Lower lobe of right lung (tissue), 2 donors: ENCODE measurements around the gene PIGBOS1. TPM values are rescaled to one million over a fixed set of nuclear protein-coding genes. Genes with fewer than 3 reads are reported as not detected.

Experiments used
- ATAC-seq, 2 donors: fragments of 200-7000 bp; cut with Tn5 transposase; one replicate each; pipeline ENCODE4 v1.9.1; 2020 to 2022; ENCODE audit warnings: mild to moderate bottlenecking in 2 of 2, moderate library complexity in 2 of 2
- DNase-seq: peaks from one replicate; pipeline ENCODE4 v3.0.0-alpha.2; 2020
- H3K27ac ChIP-seq: fragments of 200-600 bp; one replicate; pipeline ENCODE4 v1.8.0; 2022
- H3K27me3 ChIP-seq: fragments of 200-600 bp; one replicate; pipeline ENCODE4 v1.8.0; 2022; ENCODE audit warnings: low read depth
- H3K36me3 ChIP-seq: fragments of 200-600 bp; one replicate; pipeline ENCODE4 v1.8.0; 2022; ENCODE audit warnings: mild to moderate bottlenecking
- H3K4me1 ChIP-seq: fragments of 200-600 bp; one replicate; pipeline ENCODE4 v1.8.0; 2022
- H3K4me3 ChIP-seq: fragments of 200-600 bp; one replicate; pipeline ENCODE4 v1.8.0; 2022; ENCODE audit warnings: mild to moderate bottlenecking
- H3K9me3 ChIP-seq: fragments of 200-600 bp; one replicate; pipeline ENCODE4 v1.8.0; 2022
- intact Hi-C: fragments of 100-400 bp; cut with DNase I; formaldehyde crosslinking; loops from one replicate; pipeline ENCODE4 v1.11.0; 2022
- long read RNA-seq: library from polyadenylated mRNA; unstranded; transcript quantifications from one replicate; pipeline ENCODE4 v2.0.0, GENCODE V29; 2021
- total RNA-seq: library from RNA; stranded (reverse); fragmentation: NEBNext Ultra II Directional; extraction: Animal tissue kit (Norgen Biotek cat#: 25700); gene quantifications from one replicate; pipeline ENCODE4 v1.2.1, GENCODE V29; 2021
- TF ChIP-seq, protein P1 (sequence below): fragments of 200-600 bp; IDR thresholded peaks from one replicate; pipeline ENCODE4 v1.8.0; 2022; ENCODE audit warnings: antibody characterized with exemption, mild to moderate bottlenecking
- donor health status: DM: no; HTN: yes; CAD: no; lungs with severe emphysema.

Gene PIGBOS1, protein sequence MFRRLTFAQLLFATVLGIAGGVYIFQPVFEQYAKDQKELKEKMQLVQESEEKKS
- 13.8 TPM for total RNA-seq
- long read RNA-seq, partial matches to known transcripts: 0 of 6 reads
- long read RNA-seq, other reads (novel, unspliced or antisense): 0 of 6 reads

DNA sequence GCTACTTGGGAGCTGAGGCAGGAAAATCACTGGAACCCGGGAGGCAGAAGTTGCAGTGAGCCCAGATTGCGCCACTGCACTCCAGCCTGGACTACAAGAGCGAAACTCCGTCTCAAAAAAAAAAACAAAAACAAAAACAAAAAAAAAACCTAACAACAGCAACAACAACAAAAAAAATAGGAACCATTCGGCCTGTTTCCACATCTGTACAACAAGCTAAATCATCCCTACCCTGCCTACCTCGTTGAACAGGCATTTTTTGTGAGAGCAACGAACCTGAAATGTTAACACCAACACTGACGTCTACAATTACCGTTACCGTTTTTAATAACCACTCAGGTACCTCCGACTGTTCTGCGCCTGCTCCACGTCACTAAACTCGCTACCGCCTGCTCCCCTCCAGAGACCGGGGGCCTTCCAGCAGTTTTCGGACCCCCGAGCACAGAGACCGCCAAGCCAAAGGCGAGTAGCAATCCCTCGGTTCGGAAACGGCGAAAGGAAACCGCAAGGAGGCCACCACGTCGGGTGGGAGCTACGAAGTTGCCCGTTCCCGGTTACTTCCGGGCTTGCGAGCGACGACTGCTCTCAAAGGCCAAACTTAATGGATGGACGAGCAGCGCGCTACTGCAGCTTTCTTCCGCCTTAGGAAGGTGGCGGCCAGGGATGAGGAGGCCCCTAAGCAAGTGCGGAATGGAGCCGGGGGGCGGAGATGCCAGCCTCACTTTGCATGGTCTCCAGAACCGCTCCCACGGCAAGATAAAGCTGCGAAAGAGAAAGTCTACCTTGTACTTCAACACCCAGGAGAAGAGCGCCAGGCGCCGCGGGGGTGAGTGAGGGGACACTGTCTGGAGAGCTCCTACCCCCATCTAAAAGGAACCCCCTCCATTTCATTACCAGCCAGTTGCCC is at the start of gene PIGBOS1, which contains the start of gene PIGB:
Gene PIGBOS1, minus strand, starts transcription at position 536 of the 907 bp plus-strand sequence. CDS start 1,331 bp downstream, outside the sequence.
Gene PIGB, plus strand, starts transcription at position 635 of the 907 bp plus-strand sequence. Its CDS starts 29 bp downstream, at position 664.
- Histone ChIP-seq H3K27me3 (no peaks in the 10 kb centered on the region), H3K36me3 (peaks cover 2% of the 10 kb centered on the region), H3K27ac (peak within 1 kb of the TSS; percentile 94), H3K4me1 (peaks cover 33% of the 10 kb centered on the region), H3K9me3 (no peaks in the 10 kb centered on the region), H3K4me3 (peak within 1 kb of the TSS; percentile 69)
- intact Hi-C loops: no loop called here
- DNase-seq (peak; percentile 92), ATAC-seq (peak; percentile 97 to 99)
- TF ChIP-seq, protein P1, sequence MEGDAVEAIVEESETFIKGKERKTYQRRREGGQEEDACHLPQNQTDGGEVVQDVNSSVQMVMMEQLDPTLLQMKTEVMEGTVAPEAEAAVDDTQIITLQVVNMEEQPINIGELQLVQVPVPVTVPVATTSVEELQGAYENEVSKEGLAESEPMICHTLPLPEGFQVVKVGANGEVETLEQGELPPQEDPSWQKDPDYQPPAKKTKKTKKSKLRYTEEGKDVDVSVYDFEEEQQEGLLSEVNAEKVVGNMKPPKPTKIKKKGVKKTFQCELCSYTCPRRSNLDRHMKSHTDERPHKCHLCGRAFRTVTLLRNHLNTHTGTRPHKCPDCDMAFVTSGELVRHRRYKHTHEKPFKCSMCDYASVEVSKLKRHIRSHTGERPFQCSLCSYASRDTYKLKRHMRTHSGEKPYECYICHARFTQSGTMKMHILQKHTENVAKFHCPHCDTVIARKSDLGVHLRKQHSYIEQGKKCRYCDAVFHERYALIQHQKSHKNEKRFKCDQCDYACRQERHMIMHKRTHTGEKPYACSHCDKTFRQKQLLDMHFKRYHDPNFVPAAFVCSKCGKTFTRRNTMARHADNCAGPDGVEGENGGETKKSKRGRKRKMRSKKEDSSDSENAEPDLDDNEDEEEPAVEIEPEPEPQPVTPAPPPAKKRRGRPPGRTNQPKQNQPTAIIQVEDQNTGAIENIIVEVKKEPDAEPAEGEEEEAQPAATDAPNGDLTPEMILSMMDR: no peak

DNA sequence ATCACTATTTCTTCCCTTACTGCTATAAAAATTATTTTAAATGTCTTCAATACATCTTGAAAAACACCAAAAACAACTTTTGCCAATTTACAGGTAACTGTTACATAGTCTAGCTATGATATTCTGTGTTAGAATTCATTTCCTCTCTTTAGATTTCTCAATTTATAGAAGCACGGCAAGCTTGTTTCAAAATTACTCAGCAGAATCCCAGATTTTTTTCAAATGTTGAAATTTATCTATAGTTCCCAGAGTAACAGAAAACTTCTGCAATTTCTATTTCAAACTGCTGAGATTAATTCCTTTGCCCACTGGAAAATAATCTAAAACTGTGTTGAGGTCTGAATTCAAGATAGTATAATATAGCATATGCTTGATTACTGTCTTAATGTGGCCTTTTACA is 48.1 kb upstream of the PIGBOS1 start:
- H3K27me3 ChIP-seq: no peaks in the 10 kb centered on the region
- H3K27ac ChIP-seq: no peak overlapping the region
- ATAC-seq (no peak), DNase-seq (no peak)
- no peaks in the 10 kb centered on the region for H3K9me3 ChIP-seq
- TF ChIP-seq, protein P1: no peak
- no peak overlapping the region for H3K4me3 ChIP-seq
- intact Hi-C loops: no loop called here
- H3K4me1 ChIP-seq: no peaks in the 10 kb centered on the region
- peaks cover 60% of the 10 kb centered on the region for H3K36me3 ChIP-seq

DNA sequence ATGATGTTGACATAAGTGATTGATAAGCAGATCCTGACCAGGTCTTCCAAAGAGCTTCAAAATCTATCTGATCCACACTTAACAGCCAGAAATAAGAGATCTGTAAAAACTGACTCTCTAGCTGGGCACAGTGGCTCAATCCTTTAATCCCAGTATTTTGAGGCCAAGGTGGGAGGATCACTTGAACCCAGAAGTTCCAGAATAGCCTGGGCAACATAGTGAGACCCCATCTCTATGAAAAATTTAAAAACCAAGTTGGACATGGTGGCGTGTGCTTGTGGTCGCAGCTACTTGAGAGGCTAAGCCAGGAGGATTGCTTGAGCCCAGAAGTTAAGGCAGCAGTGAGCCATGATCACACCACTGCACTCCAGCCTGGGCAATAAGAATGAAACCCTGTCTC is 43.7 kb upstream of the PIGBOS1 start:
- Histone ChIP-seq H3K27ac (no peak overlapping the region), H3K4me1 (no peaks in the 10 kb centered on the region), H3K36me3 (peaks cover 57% of the 10 kb centered on the region), H3K27me3 (no peaks in the 10 kb centered on the region), H3K4me3 (no peak overlapping the region), H3K9me3 (no peaks in the 10 kb centered on the region)
- DNase-seq: no peak
- no peak for ATAC-seq
- TF ChIP-seq, protein P1: no peak
- intact Hi-C loops: no loop called here

DNA sequence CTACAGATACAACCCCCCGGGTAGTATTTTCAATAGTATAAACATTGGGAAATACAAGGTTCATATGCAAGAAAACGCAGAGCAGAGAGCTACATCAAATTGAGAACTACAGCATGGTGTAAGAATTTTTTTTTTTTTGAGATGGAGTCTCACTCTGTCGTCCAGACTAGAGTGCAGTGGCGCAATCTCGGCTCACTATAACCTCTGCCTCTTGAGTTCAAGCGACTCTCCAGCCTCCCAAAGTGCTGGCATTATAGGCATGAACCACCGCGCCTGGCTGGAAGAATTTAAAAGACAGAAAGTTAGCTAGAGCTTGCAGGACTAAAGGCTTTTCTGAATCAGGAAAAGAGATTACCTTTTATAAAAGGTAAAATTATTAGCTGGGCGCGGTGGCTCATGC is 42.1 kb upstream of the PIGBOS1 start:
- DNase-seq: peak; percentile 68
- no peak overlapping the region for H3K4me3 ChIP-seq
- no peaks in the 10 kb centered on the region for H3K4me1 ChIP-seq
- peaks cover 62% of the 10 kb centered on the region for H3K36me3 ChIP-seq
- TF ChIP-seq, protein P1: no peak
- no peak overlapping the region for H3K27ac ChIP-seq
- no peaks in the 10 kb centered on the region for H3K9me3 ChIP-seq
- no peaks in the 10 kb centered on the region for H3K27me3 ChIP-seq
- ATAC-seq: peak; percentile 38 to 69
- intact Hi-C loops: no loop called here

DNA sequence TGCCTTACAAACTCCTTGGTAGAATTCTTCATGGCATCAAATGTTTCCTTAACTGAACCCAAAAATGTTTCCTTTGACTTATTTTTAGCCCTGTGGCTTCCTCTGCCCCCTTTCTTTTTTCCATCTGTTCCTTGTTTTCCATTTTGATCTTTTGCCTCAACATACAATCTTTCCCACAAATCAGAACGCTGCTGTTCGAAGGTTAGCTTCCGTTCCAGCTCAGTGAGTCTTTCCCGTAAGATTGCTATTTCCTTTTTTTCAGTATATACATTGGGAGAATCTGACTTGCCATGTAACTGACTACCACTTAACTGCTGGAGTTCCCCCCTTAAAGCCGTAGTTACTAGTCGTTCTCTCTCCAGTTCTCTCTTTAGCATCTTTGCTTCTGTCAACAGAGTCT is 41.3 kb upstream of the PIGBOS1 start:
- Histone ChIP-seq H3K27ac (no peak overlapping the region), H3K27me3 (no peaks in the 10 kb centered on the region), H3K9me3 (no peaks in the 10 kb centered on the region), H3K4me1 (no peaks in the 10 kb centered on the region), H3K36me3 (peaks cover 63% of the 10 kb centered on the region), H3K4me3 (no peak overlapping the region)
- DNase-seq (no peak), ATAC-seq (no peak)
- intact Hi-C loops: no loop called here
- TF ChIP-seq, protein P1: no peak
